SK-N-MC (cell line): ENCODE measurements around the gene FRMD4A.

Source experiments
- EZH2 ChIP-seq: fragments of 200-600 bp; sonication (generic); IDR thresholded peaks from one replicate; pipeline ENCODE4 v1.6.1; 2017; ENCODE audit warnings: antibody characterized with exemption
- POLR2AphosphoS5 ChIP-seq: IDR thresholded peaks from 2 replicates; pipeline ENCODE4 v1.6.1; 2012; ENCODE audit warnings: mild to moderate bottlenecking, low read depth, low read length, borderline replicate concordance

DNA sequence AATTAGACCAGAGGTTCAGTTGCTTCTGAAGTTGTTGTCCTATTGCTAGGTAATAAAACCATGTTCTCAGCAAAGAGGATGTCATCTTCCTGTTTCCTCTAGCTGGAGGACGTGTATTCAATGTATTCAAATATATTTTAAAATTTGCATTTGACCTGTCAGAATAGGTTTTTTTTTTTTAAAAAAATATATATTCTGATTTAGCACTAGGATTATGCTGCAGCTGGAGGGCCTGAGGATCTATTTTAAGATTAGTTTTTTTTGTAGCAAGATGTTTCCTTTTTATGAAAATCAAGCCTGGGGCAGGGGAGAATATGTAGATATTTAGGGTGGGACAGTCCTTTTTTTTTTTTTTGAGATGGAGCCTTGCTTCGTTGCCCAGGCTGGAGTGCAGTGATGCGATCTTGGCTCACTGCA, 337.0 kb downstream of the FRMD4A start:
- TF ChIP-seq POLR2AphosphoS5 (no peak), EZH2 (no peak)
